NCI-H1417 treated with DMSO at 0.1 percent for 48 hours (cell line): ENCODE results near the gene MIEF2.
"Not testable (repeated sequence)": the region's sequence is repeated elsewhere in the genome, so short reads cannot be mapped to it uniquely, and the experiment has no call there.

Source experiments
- DNase-seq: peaks from one replicate; lab custom pipeline; 2025; lab: John Stamatoyannopoulos, UW

The MIEF2 gene

GRCh38 chr17:18260332-18261145 is at the start of gene MIEF2:
MIEF2 (plus strand) TSS chr17:18260662; CDS start chr17:18262721, 2,059 bp downstream.
- DNase-seq = no peak

- no peak for DNase-seq
These were observed 46.7 kb upstream of the MIEF2 start for GRCh38 chr17:18213666-18214270.

- not testable (repeated sequence) for DNase-seq
These were observed 43.6 kb upstream of the MIEF2 start for GRCh38 chr17:18216906-18217305.

- no peak for DNase-seq
These were observed 42.9 kb upstream of the MIEF2 start for GRCh38 chr17:18217412-18218015.

GRCh38 chr17:18218756-18219415 is 41.6 kb upstream of the MIEF2 start:
- no peak for DNase-seq

GRCh38 chr17:18224053-18224386 is 36.4 kb upstream of the MIEF2 start:
- no peak for DNase-seq

- DNase-seq = no peak
These were observed 35.9 kb upstream of the MIEF2 start for GRCh38 chr17:18224387-18225120.

- peak; percentile 50 for DNase-seq
These were observed 35.3 kb upstream of the MIEF2 start, which contains the start of gene LLGL1 for GRCh38 chr17:18225121-18225641. LLGL1 (plus strand) TSS chr17:18225635; CDS start chr17:18225683, 48 bp downstream.

- no peak for DNase-seq
These were observed 34.7 kb upstream of the MIEF2 start for GRCh38 chr17:18225642-18226283.

- no peak for DNase-seq
These were observed 34.0 kb upstream of the MIEF2 start for GRCh38 chr17:18226284-18226945.

GRCh38 chr17:18227635-18228034 is 32.8 kb upstream of the MIEF2 start:
- DNase-seq = no peak

GRCh38 chr17:18228176-18228682 is 32.2 kb upstream of the MIEF2 start:
- no peak for DNase-seq

- DNase-seq = no peak
These were observed 31.2 kb upstream of the MIEF2 start for GRCh38 chr17:18229254-18229653.

- no peak for DNase-seq
These were observed 30.7 kb upstream of the MIEF2 start for GRCh38 chr17:18229771-18230170.

GRCh38 chr17:18230288-18231141 is 29.9 kb upstream of the MIEF2 start:
- DNase-seq = no peak

- DNase-seq = no peak
These were observed 29.3 kb upstream of the MIEF2 start for GRCh38 chr17:18231164-18231563.

GRCh38 chr17:18233803-18234518 is 26.5 kb upstream of the MIEF2 start:
- DNase-seq = no peak

GRCh38 chr17:18234853-18235380 is 25.5 kb upstream of the MIEF2 start:
- no peak for DNase-seq
